B cell (primary cell): ENCODE data around the gene PIGZ. TPM values are rescaled to one million over a fixed set of nuclear protein-coding genes. Genes with fewer than 3 reads are reported as not detected.

Experiments
- ATAC-seq: fragments of 200-7000 bp; cut with Tn5 transposase; one replicate; pipeline ENCODE4 v1.10.0; 2021; ENCODE audit warnings: low read depth, mild to moderate bottlenecking, moderate number of reproducible peaks, moderate library complexity
- CTCF ChIA-PET: fragments of 350-600 bp; sonication (Branson Sonifier 250); formaldehyde crosslinking; loops from one replicate; lab custom pipeline; 2021; ENCODE audit warnings: antibody characterized with exemption, inconsistent platforms; lab: Charles Lee
- POLR2A ChIA-PET: fragments of 350-600 bp; sonication (Branson Sonifier 250); formaldehyde crosslinking; loops from one replicate; lab custom pipeline; 2021; ENCODE audit warnings: antibody characterized with exemption; lab: Charles Lee
- DNase-seq: peaks from one replicate; pipeline ENCODE4 v3.0.0; 2013
- H2AFZ ChIP-seq: 2 replicates; pipeline ENCODE4 v1.6.1; 2012; ENCODE audit warnings: mild to moderate bottlenecking, low read depth, low read length; ENCODE audit not compliant: insufficient read depth, poor library complexity, severe bottlenecking
- H3K27ac ChIP-seq, 2 donors: 1 replicate in 1 of 2; 2 replicates in 1 of 2; pipeline ENCODE4 v1.5.1; 2012 to 2013; ENCODE audit warnings: low read length in 2 of 2, mild to moderate bottlenecking in 2 of 2, moderate library complexity in 1 of 2
- H3K27me3 ChIP-seq, 4 experiments: fragments of 200-600 bp in 1 of 4; sonication (generic) in 1 of 4; replicated peaks in 1 of 4; 1 replicate in 2 of 4; 2 replicates in 2 of 4; pipeline versions ENCODE4 v1.6.1 to v1.7.0; 2013 to 2016; ENCODE audit warnings: low read length in 3 of 4, mild to moderate bottlenecking in 2 of 4, mixed read lengths in 1 of 4, moderate library complexity in 1 of 4; ENCODE audit not compliant: insufficient read depth in 4 of 4, control insufficient read depth in 3 of 4; ENCODE audit errors: control extremely low read depth in 1 of 4
- H3K36me3 ChIP-seq, 2 experiments: replicated peaks in 1 of 2; 1 replicate in 1 of 2; 2 replicates in 1 of 2; pipeline versions ENCODE4 v1.6.1 to v1.7.1; 2013; ENCODE audit warnings: low read length in 1 of 2; ENCODE audit not compliant: insufficient read depth in 2 of 2, control insufficient read depth in 1 of 2; ENCODE audit errors: control extremely low read depth in 1 of 2, extremely low read depth in 1 of 2
- H3K4me1 ChIP-seq, 2 donors: fragments of 200-600 bp in 1 of 2; sonication (generic) in 1 of 2; 1 replicate in 1 of 2; 2 replicates in 1 of 2; pipeline versions ENCODE4 v1.5.1 to v1.6.1; 2013 to 2017; ENCODE audit warnings: low read length in 2 of 2; ENCODE audit not compliant: control insufficient read depth in 2 of 2, insufficient read depth in 2 of 2
- H3K4me2 ChIP-seq: replicated peaks from 2 replicates; pipeline ENCODE3; 2012; ENCODE audit warnings: mild to moderate bottlenecking, low read depth, low read length; ENCODE audit not compliant: poor library complexity, severe bottlenecking
- H3K4me3 ChIP-seq, 5 experiments: fragments of 200-600 bp in 1 of 5; sonication (generic) in 1 of 5; 1 replicate in 3 of 5; 2 replicates in 2 of 5; pipeline versions ENCODE4 v1.5.1 to v1.7.0; 2011 to 2016; ENCODE audit warnings: low read length in 4 of 5, mild to moderate bottlenecking in 4 of 5, low read depth in 2 of 5, control low read depth in 1 of 5, moderate library complexity in 1 of 5; ENCODE audit not compliant: insufficient read depth in 1 of 5; ENCODE audit errors: control extremely low read depth in 1 of 5, extremely low read depth in 1 of 5
- H3K79me2 ChIP-seq: fragments of 200-600 bp; sonication (generic); one replicate; pipeline ENCODE4 v1.6.0; 2016; ENCODE audit warnings: low read length; ENCODE audit not compliant: control insufficient read depth, insufficient read depth
- H3K9ac ChIP-seq: fragments of 200-600 bp; sonication (generic); 2 replicates; pipeline ENCODE4 v1.6.1; 2017; ENCODE audit warnings: mild to moderate bottlenecking, low read length, moderate library complexity
- H3K9me3 ChIP-seq, 3 donors: one replicate each; pipeline versions ENCODE4 v1.6.1 to v1.7.1; 2013; ENCODE audit warnings: low read length in 2 of 3; ENCODE audit not compliant: control insufficient read depth in 2 of 3, insufficient read depth in 1 of 3; ENCODE audit errors: control extremely low read depth in 1 of 3
- H4K20me1 ChIP-seq: 2 replicates; pipeline ENCODE4 v1.6.0; 2012; ENCODE audit warnings: mild to moderate bottlenecking, low read length; ENCODE audit not compliant: insufficient read depth, control insufficient read depth, poor library complexity, severe bottlenecking
- H3K27ac Mint-ChIP-seq: one replicate; pipeline ENCODE4 v1.8.0; 2021; ENCODE audit warnings: mixed read lengths
- H3K27me3 Mint-ChIP-seq: one replicate; pipeline ENCODE4 v1.8.0; 2021; ENCODE audit warnings: mixed read lengths
- H3K4me1 Mint-ChIP-seq: one replicate; pipeline ENCODE4 v1.8.0; 2021; ENCODE audit warnings: mixed read lengths
- H3K4me3 Mint-ChIP-seq: one replicate; pipeline ENCODE4 v1.8.0; 2021; ENCODE audit warnings: mixed read lengths
- H3K9me3 Mint-ChIP-seq: one replicate; pipeline ENCODE4 v1.8.0; 2022; ENCODE audit warnings: mixed read lengths; ENCODE audit not compliant: insufficient read depth
- CTCF ChIP-seq: fragments of 200-600 bp; IDR thresholded peaks from one replicate; pipeline ENCODE4 v1.8.0; 2022; ENCODE audit warnings: antibody characterized with exemption, mild to moderate bottlenecking
- EZH2 ChIP-seq: IDR thresholded peaks from 2 replicates; pipeline ENCODE4 v1.6.1; 2012; ENCODE audit warnings: borderline replicate concordance, low read depth, mild to moderate bottlenecking, moderate library complexity, low read length; ENCODE audit not compliant: insufficient read depth, poor library complexity, severe bottlenecking
- WGBS: methylation state at CpG from one replicate; pipeline ENCODE4 v1.1.5; 2013; ENCODE audit warnings: missing lambda C conversion rate; ENCODE audit not compliant: insufficient coverage; 5-methylcytosine and 5-hydroxymethylcytosine counted together
- intact Hi-C: fragments of 100-400 bp; cut with micrococcal nuclease; formaldehyde crosslinking; loops from one replicate; pipeline ENCODE4 v1.10.0; 2022
- polyA plus RNA-seq: library from polyadenylated mRNA; depleted of rRNA; stranded (reverse); fragments of >200 nt; gene quantifications from 2 replicates; pipeline ENCODE4 v1.2.3, GENCODE V29; 2012
- total RNA-seq, 2 donors: library from RNA; stranded (reverse); fragments of 120-200 nt in 1 of 2; gene quantifications; 1 replicate in 1 of 2; 2 replicates in 1 of 2; pipeline versions ENCODE4 v1.2.3 to v1.2.4, GENCODE V29; 2013 to 2022

Gene PIGZ
- total and polyA plus RNA-seq, 2 donors (not counting 1 experiment from before 2014, with no cell fraction given): 2.2 to 3.9 TPM

GRCh38 chr3:197006446-197006845, 37.8 kb upstream of the PIGZ start:
- Histone ChIP-seq H3K27ac (no peak overlapping the region), H3K79me2 (no peaks in the 10 kb centered on the region), H3K27me3 (peaks cover 0 to 16% (median 6%) of the 10 kb centered on the region in 4 experiments), H3K4me3 (no peak overlapping the region), H2AFZ (no peak overlapping the region), H3K4me1 (peaks cover 7 to 13% of the 10 kb centered on the region in 2 donors), H3K4me2 (no peak overlapping the region), H3K36me3 (no peaks in the 10 kb centered on the region), H3K9ac (no peak overlapping the region), H4K20me1 (no peaks in the 10 kb centered on the region), H3K9me3 (no peaks in the 10 kb centered on the region)
- ChIA-PET POLR2A (no interaction called here), CTCF (interaction anchor here (4.9 to 7.2 kb wide), 2 partner anchors 16 to 23 kb away, joined by 45 to 64 read pairs; partner anchors contain the start of gene MELTF)
- Mint-ChIP-seq H3K27ac (no peak overlapping the region), H3K27me3 (peaks cover 19% of the 10 kb centered on the region), H3K9me3 (no peaks in the 10 kb centered on the region), H3K4me3 (no peak overlapping the region), H3K4me1 (peaks cover 12% of the 10 kb centered on the region)
- TF ChIP-seq EZH2 (no peak), CTCF (no peak)
- WGBS: 96% methylated on average over 10 of the region's 11 CpGs
- DNase-seq (no peak), ATAC-seq (no peak)
- intact Hi-C loops: no loop called here
